ENCODE data around the gene CCL4L2. TPM values are rescaled to one million over a fixed set of nuclear protein-coding genes. Genes with fewer than 3 reads are reported as not detected.
"Not testable (repeated sequence)": the region's sequence is repeated elsewhere in the genome, so short reads cannot be mapped to it uniquely, and the experiment has no call there.

The CCL4L2 gene
- 0.65 TPM for polyA plus RNA-seq (ENCODE audit: insufficient read length)

DNA sequence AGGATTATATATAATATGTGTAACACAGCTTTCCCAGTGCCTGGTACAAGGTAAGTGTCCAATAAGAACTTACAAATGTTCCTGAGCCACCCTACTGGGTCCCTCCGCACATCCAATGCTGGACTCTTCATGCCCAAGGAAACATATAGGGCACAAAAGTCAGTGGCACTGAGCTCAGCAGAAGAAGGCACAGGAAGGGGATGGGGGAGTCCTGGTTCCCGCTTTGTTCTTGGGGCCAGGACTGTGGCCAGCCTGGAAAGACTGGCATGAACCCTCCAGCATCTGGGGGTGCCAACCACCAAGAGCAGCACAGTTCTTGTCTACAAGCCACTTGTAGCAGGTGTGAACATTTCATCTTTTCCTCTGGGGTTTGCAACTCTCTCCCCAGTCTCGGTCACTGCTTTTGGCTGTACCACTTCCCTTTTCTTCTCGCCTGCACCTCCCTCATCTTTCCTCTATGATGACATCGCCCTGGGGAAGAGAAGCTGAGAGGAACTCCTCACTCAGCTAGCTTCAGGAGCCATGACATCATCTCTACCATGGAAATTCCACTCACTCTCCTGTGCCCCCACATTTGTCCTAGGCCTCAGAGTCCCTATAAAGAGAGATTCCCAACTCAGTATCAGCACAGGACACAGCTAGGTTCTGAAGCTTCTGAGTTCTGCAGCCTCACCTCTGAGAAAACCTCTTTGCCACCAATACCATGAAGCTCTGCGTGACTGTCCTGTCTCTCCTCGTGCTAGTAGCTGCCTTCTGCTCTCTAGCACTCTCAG is at the start of gene CCL4L2:
Gene CCL4L2, plus strand, starts transcription at position 625 of the 773 bp plus-strand sequence.
- not testable (repeated sequence) for DNase-seq (ENCODE audit: low read depth)

DNA sequence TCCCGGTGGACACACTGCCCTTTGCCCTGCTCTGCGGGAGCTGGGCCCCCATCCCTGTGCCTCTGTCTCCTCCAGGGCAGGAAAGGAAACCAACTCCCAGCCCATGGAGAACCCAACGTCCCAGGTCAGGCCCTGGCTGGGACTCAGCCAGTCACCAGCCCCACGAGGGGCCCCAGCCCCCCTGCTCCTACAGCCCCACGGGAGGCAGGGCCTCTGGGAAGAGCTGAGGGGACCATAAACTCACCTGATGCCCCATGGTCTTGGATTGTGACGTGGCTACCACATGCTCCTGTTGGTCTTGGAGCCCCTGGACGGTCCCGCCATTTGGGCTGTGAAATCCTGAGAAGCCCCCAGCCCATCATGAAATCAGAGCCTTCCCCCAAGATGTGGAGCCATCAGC is 42.0 kb upstream of the CCL4L2 start:
- not testable (repeated sequence) for DNase-seq (ENCODE audit: low read depth)

DNA sequence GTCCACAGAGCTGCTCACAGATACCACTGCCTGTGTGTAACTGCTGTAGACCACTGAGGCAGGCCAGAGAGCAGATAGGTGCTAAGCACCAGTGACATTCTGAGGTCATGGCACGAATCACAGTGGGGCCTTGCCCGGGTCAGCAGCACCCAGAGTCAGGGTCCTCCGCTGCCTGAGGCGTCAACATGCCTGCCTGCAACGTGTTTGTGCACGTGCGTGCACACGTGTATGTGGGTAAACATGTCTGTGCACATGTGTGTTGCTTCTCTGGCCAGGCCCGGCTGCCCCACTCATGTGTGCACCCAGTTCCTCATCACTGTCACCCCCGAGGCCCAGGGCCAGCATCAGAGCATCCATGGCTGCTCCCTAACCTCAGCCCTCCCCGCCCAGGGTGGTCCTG is 34.3 kb upstream of the CCL4L2 start, which contains the start of gene TBC1D3B:
Gene TBC1D3B, minus strand, starts transcription at position 101 of the 400 bp plus-strand sequence. CDS start 1,586 bp downstream, outside the sequence.
- not testable (repeated sequence) for DNase-seq (ENCODE audit: low read depth)

DNA sequence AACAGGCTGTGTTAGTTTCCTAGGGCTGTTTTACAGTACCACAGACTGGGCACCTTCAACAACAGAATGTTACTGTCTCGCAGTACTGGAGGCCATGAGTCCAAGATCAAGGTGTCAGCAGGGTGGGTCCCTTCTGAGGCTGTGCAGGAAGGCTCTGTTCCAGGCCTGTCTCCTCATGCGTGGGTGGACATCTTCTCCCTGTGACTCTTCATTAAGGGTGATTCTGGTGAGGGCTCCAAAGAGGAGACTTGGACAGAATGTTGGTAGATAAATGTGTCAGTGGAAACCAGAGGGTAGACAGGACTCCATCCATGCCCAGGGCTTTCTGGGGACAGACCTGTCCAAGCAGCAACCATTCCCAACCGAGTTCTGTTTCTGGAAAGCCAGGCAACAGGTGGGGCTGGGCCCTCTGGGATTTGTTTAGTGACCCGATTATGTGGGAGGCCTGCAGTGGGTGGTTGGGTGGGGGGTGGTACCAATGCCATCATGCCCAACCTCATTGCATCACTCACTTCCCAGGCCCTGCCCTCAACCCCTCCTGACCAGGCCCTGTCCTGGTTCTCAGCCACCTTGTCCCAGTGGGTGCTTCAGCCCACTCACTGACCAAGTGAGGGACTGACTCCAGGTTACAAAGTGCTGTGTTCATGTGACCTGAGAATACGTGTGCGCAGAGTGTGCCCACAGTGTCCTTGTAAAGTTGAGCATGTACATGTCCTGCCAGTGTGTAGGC is 29.3 kb upstream of the CCL4L2 start:
- not testable (repeated sequence) for DNase-seq (ENCODE audit: low read depth)

DNA sequence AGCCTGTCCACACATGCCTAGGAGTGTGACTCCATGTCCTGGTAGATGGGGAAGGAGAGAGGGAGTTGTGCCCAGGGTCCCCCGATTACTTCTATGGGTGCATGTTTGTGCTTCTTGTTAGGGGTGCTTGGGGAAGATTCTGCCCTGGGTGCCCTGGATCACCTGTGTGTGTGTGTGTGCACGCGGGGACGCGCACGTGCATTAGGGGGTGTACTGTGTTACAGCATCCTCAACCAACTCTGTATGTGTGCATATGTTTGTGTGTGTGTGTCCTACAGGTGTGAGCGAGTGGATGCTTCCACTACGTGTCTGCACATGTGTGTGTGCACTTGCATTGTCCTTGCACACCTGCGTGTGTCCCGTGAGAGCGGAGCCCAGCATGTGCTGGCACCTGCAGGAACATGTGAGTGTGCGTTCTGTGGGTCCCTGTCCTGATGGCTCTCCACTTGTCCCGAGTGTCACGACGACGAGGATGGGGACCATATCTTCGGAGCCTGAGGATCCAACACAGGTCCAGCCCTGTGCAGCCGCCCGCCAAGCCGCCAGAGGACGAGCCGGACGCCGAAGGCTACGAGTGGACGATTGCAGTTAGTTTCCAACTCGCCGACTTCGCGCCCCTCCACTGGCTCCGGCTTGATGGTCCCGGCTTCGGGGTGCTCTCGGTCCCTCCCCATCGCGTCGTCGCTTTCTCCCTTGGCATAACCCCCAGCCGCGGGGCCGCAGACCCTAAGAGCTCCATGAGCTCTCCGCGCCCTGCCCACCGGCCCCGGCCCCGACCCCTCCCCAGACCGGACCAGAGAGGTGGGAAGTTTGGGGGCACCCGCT is 28.5 kb upstream of the CCL4L2 start:
- DNase-seq (ENCODE audit: low read depth), result no peak

DNA sequence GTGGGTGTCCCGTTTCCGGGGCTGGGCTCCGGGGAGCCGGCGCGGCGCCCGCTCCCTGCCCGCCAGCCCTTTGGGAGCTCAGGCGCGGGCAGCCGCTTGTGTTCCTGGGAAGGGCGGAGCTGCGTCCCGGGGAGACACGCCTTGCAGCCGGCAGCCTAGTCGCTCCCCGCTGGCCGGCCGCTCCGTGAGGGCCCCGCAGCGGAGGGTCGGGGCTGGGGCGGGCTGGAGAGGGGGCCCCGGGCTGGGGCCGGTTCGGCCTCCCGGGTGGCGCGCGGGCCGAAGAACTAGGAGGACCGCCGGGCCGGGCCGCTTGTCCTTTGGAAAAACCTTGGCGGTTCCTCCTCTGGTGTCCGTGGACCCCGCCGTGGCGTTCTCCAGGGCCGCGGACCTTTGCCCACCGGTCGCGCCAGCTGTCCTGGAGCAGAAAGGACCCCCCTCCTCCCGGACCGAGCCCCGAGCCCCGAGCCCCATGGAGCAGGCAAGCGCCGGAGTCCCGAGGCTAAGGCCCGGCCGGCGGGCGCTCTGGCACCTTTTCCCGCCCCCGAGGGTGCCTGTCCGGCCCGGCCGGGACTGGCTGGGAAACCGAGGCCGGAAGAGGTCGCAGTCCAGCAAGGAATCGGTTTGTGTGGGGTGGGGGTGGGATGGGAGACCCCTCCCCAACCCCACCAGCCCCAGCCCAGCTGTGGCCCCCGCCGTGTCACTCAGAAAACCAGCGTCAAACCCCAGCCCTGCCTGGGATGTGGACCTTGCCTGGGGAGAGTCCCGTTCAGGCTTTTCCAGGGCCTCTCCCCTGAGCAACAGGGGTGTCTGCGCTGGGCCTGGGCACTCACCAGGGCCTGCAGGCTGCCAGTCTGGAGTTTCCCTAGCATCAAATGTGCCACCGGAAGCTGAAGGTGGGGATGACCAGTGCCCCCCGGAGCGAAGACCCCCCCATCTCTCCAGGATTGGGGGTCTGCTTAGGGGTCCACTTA is 27.6 kb upstream of the CCL4L2 start:
- DNase-seq (ENCODE audit: low read depth), result no peak

DNA sequence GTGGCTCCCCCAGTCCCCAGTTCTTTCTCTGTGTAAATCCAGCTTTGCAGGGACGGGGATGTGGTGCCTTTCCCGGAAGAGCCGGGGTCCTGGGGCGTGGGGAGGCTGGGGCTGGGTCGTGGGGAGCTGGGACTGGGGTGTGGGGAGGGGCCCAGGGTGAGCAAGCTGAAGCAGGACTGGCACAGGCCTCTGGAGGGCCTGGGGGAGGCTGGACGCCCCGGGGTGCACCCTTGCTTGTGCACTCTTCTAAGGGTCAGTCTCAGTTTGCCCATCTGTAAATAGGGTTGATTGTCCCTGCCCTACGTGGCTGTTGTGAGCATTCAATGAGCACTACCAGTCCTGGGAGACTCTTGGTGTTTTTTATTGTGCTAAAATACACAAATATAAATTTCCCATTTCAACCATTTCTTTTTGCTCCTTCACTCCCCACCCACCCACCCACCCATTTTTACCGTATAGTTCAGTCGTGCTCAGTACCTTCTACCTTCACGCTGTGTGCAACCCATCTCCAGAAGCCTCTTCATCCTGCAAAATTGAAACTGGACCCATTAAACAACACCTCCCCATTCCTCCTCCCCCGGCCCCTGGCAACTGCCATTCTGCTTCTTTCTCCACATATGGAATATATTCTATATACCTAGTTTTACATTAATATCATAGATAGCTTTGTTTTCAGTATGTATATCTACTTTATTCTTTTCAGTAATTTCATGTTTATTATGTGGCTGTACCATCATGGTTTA is 26.7 kb upstream of the CCL4L2 start:
- no peak for DNase-seq (ENCODE audit: low read depth)

DNA sequence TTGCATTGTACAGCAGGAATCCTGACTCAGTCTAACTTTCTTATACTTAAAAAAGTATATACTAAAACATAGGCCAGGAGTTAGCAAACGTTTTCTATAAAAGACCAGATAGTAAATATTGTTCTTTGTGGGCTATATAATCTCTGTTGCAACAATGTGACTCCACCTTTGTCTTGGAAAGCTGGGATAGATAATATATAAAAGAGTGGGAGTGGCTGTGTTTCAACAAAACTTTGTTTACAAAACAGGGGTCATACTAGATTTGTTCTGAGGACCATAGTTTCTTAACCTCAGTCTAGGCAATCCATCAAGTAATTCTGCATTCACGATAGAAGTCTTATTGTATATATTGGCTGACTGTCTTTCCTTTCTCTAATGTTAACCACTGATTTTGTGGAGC is 25.4 kb upstream of the CCL4L2 start:
- no peak for DNase-seq (ENCODE audit: low read depth)

DNA sequence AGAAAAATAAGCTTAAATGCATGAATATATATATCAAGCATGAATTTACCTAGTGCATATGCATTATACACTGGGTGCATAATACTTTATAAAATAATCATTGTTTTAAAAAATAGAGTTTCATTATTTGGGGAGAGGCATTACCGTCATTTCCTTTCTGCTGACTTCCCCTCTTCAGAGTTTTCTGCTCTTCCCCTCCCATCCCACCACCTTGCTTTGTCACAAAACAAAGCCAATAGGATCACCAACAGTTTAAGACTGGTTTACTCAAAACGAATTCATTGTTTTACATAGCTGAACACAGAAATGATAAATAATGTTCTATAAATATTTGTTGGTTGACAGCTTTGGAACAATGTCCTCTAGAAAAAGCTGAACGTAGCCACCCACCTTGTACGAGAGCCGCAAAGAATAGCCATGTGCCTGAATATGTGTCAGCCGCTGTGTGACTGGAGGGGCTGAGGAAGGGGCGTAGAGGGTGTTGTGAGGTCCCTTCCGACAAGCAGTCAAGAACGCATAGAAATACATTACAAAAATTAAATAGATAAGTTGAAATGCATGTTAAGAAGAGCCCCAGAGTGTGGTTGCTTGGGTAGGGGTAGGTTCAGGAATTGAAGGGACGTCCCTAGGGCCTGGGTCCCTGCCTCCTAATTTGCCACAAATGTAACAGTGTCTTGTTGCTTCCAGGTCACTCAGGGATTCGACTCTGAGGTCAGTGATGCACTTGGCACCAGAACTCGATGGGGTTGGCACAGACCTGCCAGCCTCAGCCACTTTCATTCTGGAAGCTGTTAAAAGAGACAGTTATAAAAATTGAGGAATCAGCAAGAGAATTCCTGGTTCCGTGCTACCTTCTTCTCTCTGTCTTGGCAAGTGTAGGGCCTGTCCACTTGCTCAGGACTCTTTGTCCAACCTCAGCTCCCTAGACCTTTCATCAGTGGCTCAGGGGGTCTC is 23.8 kb upstream of the CCL4L2 start:
- DNase-seq (ENCODE audit: low read depth), result not testable (repeated sequence)

DNA sequence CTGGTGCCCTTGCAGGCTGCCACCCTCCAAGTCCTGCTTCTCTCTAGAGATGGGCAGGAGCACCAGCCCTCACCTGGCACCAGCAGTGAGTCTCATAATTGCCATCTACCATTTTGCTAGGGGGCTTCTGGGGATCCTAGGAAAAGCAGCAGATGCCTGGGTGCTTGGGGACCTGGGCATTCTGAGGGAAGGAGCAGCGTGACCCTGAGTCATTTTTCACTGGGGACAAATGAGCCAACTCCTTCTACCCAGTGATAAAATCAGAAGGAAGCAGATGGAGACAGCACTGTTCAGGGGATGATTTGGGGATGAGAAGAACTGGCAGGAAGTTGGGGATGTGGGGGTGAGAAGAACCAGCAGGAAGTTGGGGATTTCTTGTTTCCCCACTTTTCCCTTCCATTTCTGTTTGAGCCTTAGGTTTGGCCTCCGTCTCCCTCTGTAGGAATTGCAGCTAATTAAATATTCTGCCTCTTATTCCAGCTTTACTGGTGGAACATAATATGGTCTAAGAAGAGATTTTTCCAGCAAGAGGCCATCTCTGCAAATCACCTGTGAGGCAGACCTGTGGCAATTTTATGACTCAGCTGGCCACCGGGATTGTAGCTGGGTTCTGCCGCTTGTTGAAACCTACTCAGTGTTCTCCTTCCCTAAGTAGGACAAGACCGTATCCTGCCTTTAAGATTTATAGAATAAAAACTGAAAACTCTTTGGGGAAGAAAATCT is 22.8 kb upstream of the CCL4L2 start:
- DNase-seq (ENCODE audit: low read depth), result not testable (repeated sequence)

DNA sequence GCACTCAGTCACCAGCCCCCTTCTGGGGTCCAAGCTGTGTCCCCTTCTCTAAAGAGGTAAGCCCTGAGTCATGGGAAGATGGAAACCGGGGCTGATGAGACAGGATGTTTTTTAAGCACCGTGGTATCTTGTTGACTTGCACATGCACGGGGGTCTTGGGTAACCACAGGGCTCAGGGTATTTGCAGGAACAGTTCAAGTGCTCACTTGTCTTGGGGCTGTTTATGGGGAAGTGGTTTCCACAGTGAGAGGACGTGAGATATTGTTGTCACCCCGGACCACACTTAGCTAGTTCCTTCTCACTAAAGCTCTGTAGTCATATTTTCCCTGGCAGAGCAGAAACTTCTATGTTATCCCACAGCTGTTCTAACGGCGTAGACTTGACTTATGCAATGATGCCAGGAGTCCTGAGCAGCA is 22.0 kb upstream of the CCL4L2 start:
- DNase-seq (ENCODE audit: low read depth), result no peak

DNA sequence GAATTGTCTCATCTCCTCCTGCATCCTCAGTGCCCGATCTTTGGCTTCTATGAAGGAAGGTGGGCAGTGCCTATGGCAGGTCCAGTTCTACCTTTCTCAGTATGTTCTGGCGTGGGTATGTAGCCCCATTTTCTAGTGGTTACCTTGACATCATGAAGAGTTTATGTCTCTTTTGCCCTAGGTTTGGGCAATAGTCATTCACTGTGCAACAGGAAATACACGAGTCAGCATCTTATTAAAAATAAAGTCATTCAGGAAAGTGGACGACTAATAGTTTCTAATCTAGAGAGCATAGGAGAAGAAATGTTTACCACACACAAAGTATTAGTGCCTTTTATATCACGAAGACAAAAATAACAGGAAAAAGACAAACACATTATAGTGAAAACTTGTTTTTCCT is 20.9 kb upstream of the CCL4L2 start:
- DNase-seq (ENCODE audit: low read depth), result not testable (repeated sequence)

DNA sequence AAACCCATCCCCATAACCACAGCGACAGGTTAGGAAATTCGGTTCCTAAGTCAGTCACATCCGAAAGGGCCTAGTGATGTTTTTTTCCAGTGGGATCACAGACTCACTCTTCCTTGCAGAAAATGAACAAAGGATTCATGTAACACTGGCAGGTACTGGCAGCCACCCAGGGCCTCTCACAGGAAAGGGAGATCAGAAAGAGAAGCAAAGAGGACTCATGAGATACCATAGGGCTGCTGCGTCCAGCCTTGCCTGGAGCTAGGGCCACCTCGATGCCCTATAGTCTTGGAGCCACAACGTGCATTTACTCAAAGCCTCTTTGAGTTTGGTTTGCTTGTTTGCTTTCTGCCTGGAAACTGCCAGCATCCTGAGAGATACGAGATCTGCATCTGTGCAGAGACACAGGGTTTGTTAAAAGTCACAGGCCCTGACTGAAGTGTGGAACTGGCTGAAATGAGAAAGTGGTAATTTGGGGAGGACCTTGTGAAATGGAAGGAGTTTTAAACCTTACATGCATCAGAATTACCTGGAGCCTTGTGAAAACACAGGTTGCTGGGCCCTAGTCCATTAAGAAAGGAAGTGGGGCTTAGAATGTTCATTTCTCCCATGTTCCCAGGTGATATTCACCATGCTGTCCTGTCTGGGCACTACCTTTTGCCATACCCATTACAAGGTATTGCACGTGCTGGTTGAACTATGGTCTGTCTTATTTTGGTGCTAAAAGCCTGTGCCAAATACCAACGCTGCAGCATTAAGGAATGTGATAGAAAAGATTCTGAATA is 20.1 kb upstream of the CCL4L2 start:
- DNase-seq (ENCODE audit: low read depth), result not testable (repeated sequence)

DNA sequence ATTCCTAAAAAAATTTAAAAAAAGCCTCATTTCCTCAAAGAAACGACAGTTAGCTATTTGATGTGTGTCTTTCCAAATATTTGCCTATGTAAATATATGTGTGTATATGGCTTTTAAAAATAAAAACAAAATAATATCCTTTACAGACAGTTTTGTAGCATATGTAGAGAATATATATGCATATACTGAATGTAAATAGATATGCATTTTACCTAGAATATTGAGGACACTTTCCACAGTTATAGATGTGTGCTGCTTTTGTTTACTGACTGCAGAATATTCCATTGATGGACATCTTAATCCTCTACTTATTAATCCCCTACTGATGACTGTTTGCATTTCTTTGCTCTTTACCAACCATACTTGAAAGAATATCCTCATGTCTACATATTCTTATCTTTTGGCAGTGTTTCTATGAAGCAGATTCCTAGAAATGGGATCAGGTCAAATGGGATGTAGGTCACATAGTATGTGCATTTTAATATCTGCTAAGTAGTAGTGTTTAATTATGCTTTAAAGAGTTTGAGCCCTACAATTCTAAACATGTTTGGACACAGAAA is 17.6 kb upstream of the CCL4L2 start:
- no peak for DNase-seq (ENCODE audit: low read depth)

DNA sequence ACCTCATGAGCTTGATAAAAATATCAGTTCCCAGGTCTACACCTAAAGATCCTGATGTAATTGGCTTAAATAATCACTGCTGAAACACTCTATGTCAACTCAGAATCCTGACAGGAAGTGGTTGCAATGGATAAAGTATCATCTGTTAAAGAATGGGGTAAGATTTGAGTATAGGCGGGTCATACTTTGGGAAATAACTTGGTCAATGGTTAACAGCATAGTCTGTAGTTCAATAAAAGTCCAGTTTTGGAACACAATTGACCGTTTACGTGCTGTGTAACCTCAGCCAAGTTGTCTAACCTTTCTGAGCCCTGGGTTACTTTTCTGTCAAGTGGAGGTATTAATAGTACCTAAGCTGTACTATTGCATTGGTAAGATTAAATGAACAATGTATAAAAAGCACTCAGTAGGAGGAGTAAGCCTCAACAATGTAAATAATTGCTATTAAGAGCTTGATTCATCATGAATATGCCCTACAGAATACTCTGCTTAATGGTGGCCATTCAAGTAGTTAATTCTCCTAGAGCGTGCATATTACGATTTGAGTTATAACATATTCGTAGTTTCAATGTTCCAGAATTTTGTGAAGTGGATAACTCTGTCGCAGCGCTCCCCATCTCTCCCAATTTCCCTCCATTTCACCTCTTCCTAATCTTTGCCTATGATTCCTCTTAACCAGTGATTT is 16.6 kb upstream of the CCL4L2 start:
- DNase-seq (ENCODE audit: low read depth), result not testable (repeated sequence)

DNA sequence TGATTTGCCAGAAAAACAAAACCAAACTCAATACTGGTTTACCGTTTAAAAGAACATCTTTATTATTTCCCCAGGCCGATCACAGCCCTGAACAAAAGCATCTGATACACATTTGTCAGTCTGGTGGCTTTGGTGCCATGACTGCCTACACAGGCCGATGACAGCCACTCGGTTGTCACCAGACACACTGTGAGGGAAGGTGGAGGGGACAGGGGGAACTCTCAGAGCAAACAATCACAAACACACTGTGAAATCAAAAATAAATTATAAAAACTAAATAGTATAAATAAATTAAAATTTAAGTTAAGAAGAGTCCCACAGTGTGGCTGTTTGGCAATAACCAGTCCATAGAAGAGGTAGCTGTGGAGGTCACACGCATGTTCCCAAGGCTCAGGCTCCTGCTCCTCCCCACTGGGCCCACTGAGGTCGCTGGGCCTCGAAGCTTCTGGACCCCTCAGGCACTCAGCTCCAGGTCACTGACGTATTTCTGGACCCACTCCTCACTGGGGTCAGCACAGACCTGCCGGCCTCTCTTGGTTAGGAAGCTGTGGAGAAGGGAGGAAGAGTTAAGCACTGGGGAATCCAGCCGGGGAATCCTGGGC is 15.9 kb upstream of the CCL4L2 start:
- not testable (repeated sequence) for DNase-seq (ENCODE audit: low read depth)
